Stomach smooth muscle (tissue), 2 donors: ENCODE measurements around the gene ZCCHC17.
A peak's percentile ranks its signal among the peaks of the same experiment; 100 is the strongest.
"Not testable (repeated sequence)": the region's sequence is repeated elsewhere in the genome, so short reads cannot be mapped to it uniquely, and the experiment has no call there.

Source experiments
- H3K27ac ChIP-seq: one replicate; pipeline ENCODE4 v1.7.0; 2013; ENCODE audit warnings: mild to moderate bottlenecking, low read length, inconsistent platforms
- H3K27me3 ChIP-seq, 2 donors: one replicate each; pipeline ENCODE4 v1.7.0; 2013; ENCODE audit warnings: low read length in 2 of 2; ENCODE audit not compliant: insufficient read depth in 2 of 2, control insufficient read depth in 1 of 2
- H3K36me3 ChIP-seq, 2 donors: one replicate each; pipeline ENCODE4 v1.7.0; 2013; ENCODE audit warnings: low read length in 2 of 2; ENCODE audit not compliant: control insufficient read depth in 2 of 2, insufficient read depth in 2 of 2
- H3K4me1 ChIP-seq: one replicate; pipeline ENCODE4 v1.7.0; 2013; ENCODE audit warnings: low read length; ENCODE audit not compliant: control insufficient read depth, insufficient read depth
- H3K4me3 ChIP-seq, 2 donors: one replicate each; pipeline ENCODE4 v1.7.0; 2013; ENCODE audit warnings: low read length in 2 of 2
- H3K9ac ChIP-seq, 2 donors: one replicate each; pipeline ENCODE4 v1.7.0; 2013; ENCODE audit warnings: low read length in 2 of 2, mild to moderate bottlenecking in 1 of 2
- H3K9me3 ChIP-seq, 2 donors: one replicate each; pipeline ENCODE4 v1.7.0; 2013; ENCODE audit warnings: low read length in 2 of 2; ENCODE audit not compliant: control insufficient read depth in 2 of 2
- donor health status: healthy.
- donor health status: Pancreatic carcinoma.

ZCCHC17 gene

DNA sequence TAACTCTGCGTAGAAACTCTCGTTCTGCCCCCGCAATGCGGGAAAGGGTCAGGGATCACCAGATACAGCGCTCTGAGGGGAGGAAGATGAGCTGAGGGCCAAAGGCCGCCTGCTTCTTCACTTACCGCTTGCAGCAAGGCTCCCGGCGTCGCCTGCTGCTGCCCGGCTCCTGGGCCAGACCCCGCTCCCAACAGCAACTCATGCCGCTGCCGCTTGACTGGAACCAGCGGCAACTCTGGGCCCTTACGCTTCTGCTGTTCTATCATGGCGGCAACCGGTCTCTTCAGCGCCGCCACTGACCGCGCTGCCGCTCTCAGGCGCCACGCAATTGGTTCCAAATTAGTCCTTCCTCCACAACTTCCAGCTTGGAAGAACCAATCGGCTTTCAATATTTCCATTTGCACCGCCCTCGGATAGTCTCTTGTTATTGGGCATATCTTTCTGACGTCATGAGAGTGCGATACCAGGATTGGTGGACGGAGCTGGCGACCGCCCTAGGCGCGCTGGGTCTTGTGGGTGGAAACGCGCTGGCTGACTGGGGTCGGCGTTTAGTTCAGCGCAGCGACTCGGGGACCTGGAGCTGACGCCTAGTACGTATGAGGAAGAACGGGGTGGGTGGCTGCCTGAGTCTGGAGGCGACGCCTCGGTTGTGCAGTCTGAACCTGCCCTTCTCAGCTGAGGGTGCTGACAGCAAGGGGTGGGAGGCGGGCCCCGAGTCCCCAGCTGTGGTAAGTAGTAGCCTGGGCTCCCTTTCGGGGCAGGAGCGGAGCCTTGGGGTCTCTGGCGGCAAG, at the start of gene ZCCHC17, which contains the start of gene SNRNP40:
Gene ZCCHC17, plus strand, starts transcription at position 547 of the 791 bp plus-strand sequence. CDS start 13,067 bp downstream, outside the sequence.
Gene SNRNP40, minus strand, starts transcription at position 303 of the 791 bp plus-strand sequence. Its CDS starts 37 bp downstream, at position 266.
- Histone ChIP-seq H3K9ac (peak within 1 kb of the TSS; percentile 94 to 99), H3K9me3 (no peaks in the 10 kb centered on the region), H3K4me3 (peak within 1 kb of the TSS; percentile 93 to 99), H3K4me1 (peaks cover 20% of the 10 kb centered on the region), H3K36me3 (peaks cover 12 to 14% of the 10 kb centered on the region in 2 donors), H3K27ac (peak within 1 kb of the TSS; percentile 89), H3K27me3 (no peaks in the 10 kb centered on the region)

GRCh38 chr1:31248276-31248675, 48.6 kb upstream of the ZCCHC17 start:
- Histone ChIP-seq H3K9ac (no peak overlapping the region), H3K27me3 (no peaks in the 10 kb centered on the region), H3K27ac (no peak overlapping the region)

GRCh38 chr1:31249854-31250253, 47.0 kb upstream of the ZCCHC17 start:
- Histone ChIP-seq H3K9me3 (no peaks in the 10 kb centered on the region), H3K9ac (no peak overlapping the region), H3K4me3 (no peak overlapping the region), H3K27ac (no peak overlapping the region), H3K36me3 (no peaks in the 10 kb centered on the region), H3K4me1 (no peaks in the 10 kb centered on the region), H3K27me3 (no peaks in the 10 kb centered on the region)

More at GRCh38 chr1:31248276-31248675, 48.6 kb upstream of the ZCCHC17 start:
- Histone ChIP-seq H3K36me3 (no peaks in the 10 kb centered on the region), H3K9me3 (no peaks in the 10 kb centered on the region), H3K4me1 (no peaks in the 10 kb centered on the region), H3K4me3 (no peak overlapping the region)

DNA sequence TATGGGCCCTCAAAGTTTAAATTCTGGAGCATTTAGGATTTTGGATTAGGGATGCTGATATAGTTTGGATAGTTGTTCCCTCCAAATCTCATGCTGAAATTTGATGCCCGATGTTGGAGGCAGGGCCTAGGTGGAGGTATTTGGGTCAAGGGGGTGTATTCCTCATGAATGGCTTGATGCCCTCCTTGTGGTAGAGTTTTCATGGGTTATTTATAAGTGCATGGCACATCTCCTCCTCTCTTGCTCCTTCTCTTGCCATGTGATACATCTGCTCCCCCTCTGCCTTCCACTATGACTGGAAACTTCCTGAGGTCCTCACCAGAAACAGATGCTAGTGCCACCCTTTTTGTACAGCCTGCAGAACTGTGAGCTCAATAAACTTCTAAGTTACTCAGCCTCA, 39.6 kb upstream of the ZCCHC17 start:
- Histone ChIP-seq H3K36me3 (peaks cover 23 to 25% of the 10 kb centered on the region in 2 donors), H3K4me3 (no peak overlapping the region), H3K27ac (no peak overlapping the region), H3K27me3 (no peaks in the 10 kb centered on the region), H3K9ac (no peak overlapping the region), H3K4me1 (no peaks in the 10 kb centered on the region), H3K9me3 (no peaks in the 10 kb centered on the region)

GRCh38 chr1:31258581-31258980, 38.3 kb upstream of the ZCCHC17 start:
- no peak overlapping the region for H3K9ac ChIP-seq
- no peak overlapping the region for H3K27ac ChIP-seq
- no peaks in the 10 kb centered on the region for H3K27me3 ChIP-seq
- peaks cover 24 to 25% of the 10 kb centered on the region in 2 donors for H3K36me3 ChIP-seq
- H3K9me3 ChIP-seq: no peaks in the 10 kb centered on the region
- H3K4me3 ChIP-seq: no peak overlapping the region
- H3K4me1 ChIP-seq: no peaks in the 10 kb centered on the region

DNA sequence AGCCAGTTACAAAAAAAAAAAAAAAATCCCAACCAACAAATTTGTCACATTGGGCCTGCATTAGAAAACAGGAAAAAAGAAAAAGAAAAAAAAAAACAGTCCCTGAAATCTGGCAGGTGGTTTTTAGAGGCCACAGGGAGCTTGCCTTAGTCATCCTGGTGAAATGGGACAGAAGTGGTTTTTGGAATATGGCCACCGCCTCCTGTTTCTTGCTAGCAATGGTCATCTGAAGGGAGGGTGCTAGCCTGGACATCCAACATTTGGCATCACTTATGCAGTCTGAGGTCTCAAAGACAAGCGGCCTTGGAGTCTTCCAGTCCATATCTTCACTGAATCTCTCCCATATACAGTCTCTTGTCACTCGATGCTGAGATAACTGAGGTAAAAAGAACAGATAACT, 37.1 kb upstream of the ZCCHC17 start:
- no peaks in the 10 kb centered on the region for H3K27me3 ChIP-seq
- no peaks in the 10 kb centered on the region for H3K9me3 ChIP-seq
- H3K4me1 ChIP-seq: peaks cover 5% of the 10 kb centered on the region
- no peak overlapping the region for H3K4me3 ChIP-seq
- no peak overlapping the region for H3K9ac ChIP-seq
- H3K27ac ChIP-seq: no peak overlapping the region
- H3K36me3 ChIP-seq: peaks cover 24 to 25% of the 10 kb centered on the region in 2 donors

- no peaks in the 10 kb centered on the region for H3K9me3 ChIP-seq
- H3K27ac ChIP-seq: no peak overlapping the region
- H3K9ac ChIP-seq: no peak overlapping the region
- H3K4me1 ChIP-seq: peaks cover 7% of the 10 kb centered on the region
- H3K27me3 ChIP-seq: no peaks in the 10 kb centered on the region
- H3K4me3 ChIP-seq: no peak overlapping the region
- H3K36me3 ChIP-seq: peaks cover 30 to 32% of the 10 kb centered on the region in 2 donors
Observed at GRCh38 chr1:31261916-31262315, 34.9 kb upstream of the ZCCHC17 start.

DNA sequence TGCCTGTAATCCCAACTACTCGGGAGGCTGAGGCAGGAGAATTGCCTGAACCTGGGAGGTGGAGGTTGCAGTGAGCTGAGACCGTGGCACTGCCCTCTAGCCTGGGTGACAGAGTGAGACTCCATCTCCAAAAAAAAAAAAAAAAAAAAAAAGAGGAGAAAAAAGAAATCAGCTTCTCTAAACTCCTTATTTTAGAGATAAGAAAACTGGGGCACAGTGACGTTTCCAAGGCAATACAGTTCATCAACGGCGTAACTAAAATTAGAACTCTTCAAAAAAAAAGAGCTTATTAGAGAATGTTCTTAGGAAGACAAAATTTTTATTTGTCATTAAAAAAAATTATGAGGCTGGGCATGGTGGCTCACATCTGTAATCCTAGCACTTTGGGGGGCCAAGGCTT, 34.4 kb upstream of the ZCCHC17 start:
- H3K9me3 ChIP-seq, H3K4me1 ChIP-seq, H3K9ac ChIP-seq, H3K27ac ChIP-seq, H3K27me3 ChIP-seq, H3K4me3 ChIP-seq: not testable (repeated sequence)
- H3K36me3 ChIP-seq: peaks cover 32% of the 10 kb centered on the region in 2 donors

GRCh38 chr1:31263408-31263807, 33.4 kb upstream of the ZCCHC17 start:
- Histone ChIP-seq H3K9me3 (no peaks in the 10 kb centered on the region), H3K4me3 (no peak overlapping the region), H3K9ac (no peak overlapping the region), H3K4me1 (peaks cover 7% of the 10 kb centered on the region), H3K27ac (no peak overlapping the region), H3K27me3 (no peaks in the 10 kb centered on the region), H3K36me3 (peaks cover 28 to 32% of the 10 kb centered on the region in 2 donors)

- H3K27me3 ChIP-seq: no peaks in the 10 kb centered on the region
- H3K4me3 ChIP-seq: no peak overlapping the region
- peaks cover 34% of the 10 kb centered on the region in 2 donors for H3K36me3 ChIP-seq
- H3K9ac ChIP-seq: no peak overlapping the region
- H3K27ac ChIP-seq: no peak overlapping the region
- peaks cover 7% of the 10 kb centered on the region for H3K4me1 ChIP-seq
- H3K9me3 ChIP-seq: no peaks in the 10 kb centered on the region
Observed at GRCh38 chr1:31264790-31265386, 31.9 kb upstream of the ZCCHC17 start.

DNA sequence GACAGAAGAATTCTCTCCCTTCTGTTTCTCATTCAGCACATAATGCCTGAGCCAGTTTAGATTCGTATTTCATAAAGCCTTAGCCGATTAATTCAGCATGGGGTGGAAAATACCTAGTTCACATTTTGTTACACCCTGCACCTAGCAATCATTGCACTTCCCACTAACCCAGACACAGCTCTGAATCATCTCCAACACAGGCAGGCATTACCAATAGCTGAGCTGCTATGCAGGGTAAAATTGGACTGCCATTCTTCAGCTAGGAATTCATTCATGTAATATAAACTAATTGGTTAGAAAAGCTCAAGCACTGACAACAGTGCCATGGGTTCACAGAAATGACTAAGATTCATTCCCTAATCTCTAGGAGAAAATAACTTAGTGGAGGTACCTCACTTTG, 30.3 kb upstream of the ZCCHC17 start:
- Histone ChIP-seq H3K9ac (no peak overlapping the region), H3K36me3 (peaks cover 35 to 36% of the 10 kb centered on the region in 2 donors), H3K27me3 (no peaks in the 10 kb centered on the region), H3K4me3 (no peak overlapping the region), H3K9me3 (no peaks in the 10 kb centered on the region), H3K27ac (no peak overlapping the region), H3K4me1 (peaks cover 7% of the 10 kb centered on the region)
